Measurements from ENCODE around the gene CFAP119.
A peak's percentile ranks its signal among the peaks of the same experiment; 100 is the strongest.

CFAP119 gene

GRCh38 chr16:30760577-30761426 lies 1.1 kb downstream of the CFAP119 start:
- no peak for DNase-seq

GRCh38 chr16:30760001-30760559 lies 1.8 kb downstream of the CFAP119 start:
- DNase-seq = no peak

- no peak for DNase-seq
These were observed 2.8 kb downstream of the CFAP119 start for GRCh38 chr16:30758988-30759491.

- DNase-seq = no peak
These were observed 4.5 kb downstream of the CFAP119 start for GRCh38 chr16:30757316-30757715.

GRCh38 chr16:30756781-30757100 lies 5.1 kb downstream of the CFAP119 start:
- DNase-seq = no peak

GRCh38 chr16:30755955-30756780 lies 5.7 kb downstream of the CFAP119 start:
- no peak for DNase-seq

GRCh38 chr16:30753596-30753995 lies 8.3 kb downstream of the CFAP119 start:
- no peak for DNase-seq

GRCh38 chr16:30750876-30751465 lies 10.9 kb downstream of the CFAP119 start:
- no peak for DNase-seq

- DNase-seq = no peak
These were observed 11.7 kb downstream of the CFAP119 start for GRCh38 chr16:30750201-30750600.

- DNase-seq = no peak
These were observed 13.0 kb downstream of the CFAP119 start for GRCh38 chr16:30748634-30749445.

- peak; percentile 88 for DNase-seq
These were observed 13.8 kb downstream of the CFAP119 start, which contains the start of gene PHKG2 for GRCh38 chr16:30747799-30748633. TSS of gene PHKG2 (plus strand) at chr16:30748425. CDS start at chr16:30748821, 396 bp downstream.

- DNase-seq = no peak
These were observed 14.5 kb downstream of the CFAP119 start for GRCh38 chr16:30747331-30747730.

- no peak for DNase-seq
These were observed 15.2 kb downstream of the CFAP119 start for GRCh38 chr16:30746638-30747175.

- DNase-seq = no peak
These were observed 16.8 kb downstream of the CFAP119 start for GRCh38 chr16:30745082-30745481.

- DNase-seq = no peak
These were observed 17.7 kb downstream of the CFAP119 start for GRCh38 chr16:30744183-30744582.

GRCh38 chr16:30743716-30744115 lies 18.1 kb downstream of the CFAP119 start:
- DNase-seq = no peak

GRCh38 chr16:30741461-30741914 lies 20.4 kb downstream of the CFAP119 start:
- DNase-seq = no peak

- DNase-seq = peak; percentile 82
These were observed 21.3 kb downstream of the CFAP119 start for GRCh38 chr16:30740364-30741251.

Data from NCI-H2029 treated with DMSO at 0.1 percent for 48 hours (cell line).